NT2/D1 (cell line): ENCODE results near the gene IL16.

Experiments
- SUZ12 ChIP-seq: IDR thresholded peaks from 2 replicates; pipeline ENCODE4 v1.6.1; 2011; ENCODE audit not compliant: insufficient read length, insufficient read depth; ENCODE audit errors: extremely low read depth
- YY1 ChIP-seq: IDR thresholded peaks from 2 replicates; pipeline ENCODE4 v1.6.1; 2011; ENCODE audit not compliant: insufficient read length, insufficient read depth

- TF ChIP-seq YY1 = no peak
- no peak for TF ChIP-seq SUZ12
These were observed 18.3 kb upstream of the IL16 start for GRCh38 chr15:81178365-81178764.
